ENCODE measurements around the gene ARSB.

The ARSB gene

GRCh38 chr5:78887384-78888118 is 97.6 kb downstream of the ARSB start:
- Histone ChIP-seq H3F3A (ENCODE audit: insufficient read depth, low read length) (no peaks in the 10 kb centered on the region), H3K4me1 (ENCODE audit: insufficient read depth, low read length, severe bottlenecking) (peaks cover 28% of the 10 kb centered on the region), H4K20me1 (ENCODE audit: insufficient read depth, low read length) (no peaks in the 10 kb centered on the region), H3K9me2 (ENCODE audit: low read depth, low read length) (no peaks in the 10 kb centered on the region), H3K27me3 (ENCODE audit: insufficient read depth, low read length) (no peaks in the 10 kb centered on the region), H3K27ac (ENCODE audit: low read depth, low read length, poor library complexity, severe bottlenecking) (peak overlapping the region; percentile 77), H3K4me3 (ENCODE audit: low read depth, low read length, poor library complexity, severe bottlenecking) (no peak overlapping the region), H3K79me2 (ENCODE audit: insufficient read depth, low read length) (no peaks in the 10 kb centered on the region), H3K9me3 (ENCODE audit: low read length) (no peaks in the 10 kb centered on the region), H3K36me3 (ENCODE audit: insufficient read depth, low read length) (no peaks in the 10 kb centered on the region), H3K4me2 (ENCODE audit: low read length) (peak overlapping the region; percentile 36), H2AFZ (ENCODE audit: low read length) (no peak overlapping the region), H3K9ac (ENCODE audit: low read length) (peak overlapping the region; percentile 14; the same call in 1 of the 2 replicates)
- TF ChIP-seq CTCF (IDR thresholded peaks at IDR 0.05; ENCODE audit: low read length) (peak; percentile 54; the same call in 1 of the 2 replicates), EZH2 (IDR thresholded peaks at IDR 0.05; ENCODE audit: borderline replicate concordance, low read length) (no peak)

DNA sequence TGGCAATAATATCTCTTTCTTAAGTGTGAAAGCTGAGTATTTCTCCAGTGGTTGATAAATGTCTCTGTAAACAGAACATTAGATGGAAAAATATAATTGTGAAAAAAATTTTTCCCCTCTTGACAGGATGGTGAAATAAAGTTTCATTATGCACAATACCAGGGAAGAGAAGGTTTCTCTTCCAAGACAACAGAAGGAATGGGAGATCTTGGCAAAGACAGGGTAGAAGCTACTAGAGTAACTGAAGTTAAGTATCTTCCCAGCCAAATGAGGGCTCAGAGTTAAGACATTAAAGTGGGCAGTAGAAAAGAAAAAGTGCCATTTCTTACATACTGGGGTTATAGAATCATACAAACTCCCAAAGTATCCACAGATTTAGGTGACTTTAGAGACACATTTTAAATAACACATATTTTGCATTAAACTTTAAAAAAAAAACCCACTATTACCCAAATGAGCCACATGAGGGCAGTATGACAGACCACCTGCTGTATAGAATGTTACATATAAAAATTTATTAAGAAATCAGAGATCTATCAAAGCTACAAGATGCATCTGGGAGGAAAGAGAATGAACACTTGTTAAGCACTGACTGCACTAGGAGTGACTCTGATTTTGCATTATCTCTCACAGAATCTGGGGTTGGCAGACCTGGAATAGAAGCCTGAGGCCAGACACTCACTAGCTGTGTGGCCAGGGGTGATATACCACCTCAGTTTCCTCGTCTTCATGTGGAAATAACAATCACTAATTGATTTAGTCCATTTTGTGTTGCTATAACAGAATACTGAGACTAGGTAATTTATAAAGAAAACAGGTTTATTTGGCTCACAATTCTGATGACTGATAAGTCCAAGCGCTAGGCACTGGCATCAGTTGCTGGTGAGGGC is 98.5 kb downstream of the ARSB start:
- H3K4me1 ChIP-seq (ENCODE audit: insufficient read depth, low read length, severe bottlenecking): peaks cover 28% of the 10 kb centered on the region
- H3K27me3 ChIP-seq (ENCODE audit: insufficient read depth, low read length): no peaks in the 10 kb centered on the region
- H4K20me1 ChIP-seq (ENCODE audit: insufficient read depth, low read length): no peaks in the 10 kb centered on the region
- H2AFZ ChIP-seq (ENCODE audit: low read length): no peak overlapping the region
- H3K27ac ChIP-seq (ENCODE audit: low read depth, low read length, poor library complexity, severe bottlenecking): peak overlapping the region; percentile 77
- H3K9me3 ChIP-seq (ENCODE audit: low read length): no peaks in the 10 kb centered on the region
- no peaks in the 10 kb centered on the region for H3F3A ChIP-seq (ENCODE audit: insufficient read depth, low read length)
- TF ChIP-seq CTCF (IDR thresholded peaks at IDR 0.05; ENCODE audit: low read length) (peak; percentile 66; the same call in 1 of the 2 replicates), EZH2 (IDR thresholded peaks at IDR 0.05; ENCODE audit: borderline replicate concordance, low read length) (no peak)
- no peaks in the 10 kb centered on the region for H3K9me2 ChIP-seq (ENCODE audit: low read depth, low read length)
- no peak overlapping the region for H3K9ac ChIP-seq (ENCODE audit: low read length)
- H3K4me2 ChIP-seq (ENCODE audit: low read length): no peak overlapping the region
- H3K4me3 ChIP-seq (ENCODE audit: low read depth, low read length, poor library complexity, severe bottlenecking): no peak overlapping the region
- no peaks in the 10 kb centered on the region for H3K36me3 ChIP-seq (ENCODE audit: insufficient read depth, low read length)
- H3K79me2 ChIP-seq (ENCODE audit: insufficient read depth, low read length): no peaks in the 10 kb centered on the region

DNA sequence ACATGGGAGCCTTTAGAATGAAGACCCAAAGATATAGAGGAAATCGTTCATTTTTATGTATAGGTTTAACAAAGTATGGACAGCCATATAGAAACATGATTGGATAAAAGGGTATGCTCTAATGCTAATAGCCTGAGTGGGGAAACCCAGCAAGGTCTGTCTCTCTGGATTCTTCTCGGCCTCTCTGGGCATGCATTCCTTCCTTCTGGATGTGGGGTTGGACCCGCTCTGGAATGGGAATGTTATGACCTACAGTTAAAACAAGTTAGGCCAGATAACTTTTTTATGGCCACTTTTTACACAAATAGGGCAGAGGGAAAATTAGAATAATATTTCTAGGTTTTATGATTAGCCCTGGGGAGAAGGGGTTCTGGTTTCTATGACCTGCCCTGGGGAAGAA is 103.2 kb downstream of the ARSB start:
- H3K9me3 ChIP-seq (ENCODE audit: low read length): no peaks in the 10 kb centered on the region
- H4K20me1 ChIP-seq (ENCODE audit: insufficient read depth, low read length): no peaks in the 10 kb centered on the region
- H3F3A ChIP-seq (ENCODE audit: insufficient read depth, low read length): no peaks in the 10 kb centered on the region; the same call in 1 of the 2 replicates
- H3K36me3 ChIP-seq (ENCODE audit: insufficient read depth, low read length): no peaks in the 10 kb centered on the region
- no peak overlapping the region for H3K4me2 ChIP-seq (ENCODE audit: low read length)
- no peaks in the 10 kb centered on the region for H3K79me2 ChIP-seq (ENCODE audit: insufficient read depth, low read length)
- no peak for TF ChIP-seq EZH2 (IDR thresholded peaks at IDR 0.05; ENCODE audit: borderline replicate concordance, low read length)
- no peak for TF ChIP-seq CTCF (IDR thresholded peaks at IDR 0.05; ENCODE audit: low read length)
- peaks cover 2% of the 10 kb centered on the region for H3K4me1 ChIP-seq (ENCODE audit: insufficient read depth, low read length, severe bottlenecking)
- no peak overlapping the region for H2AFZ ChIP-seq (ENCODE audit: low read length)
- H3K27me3 ChIP-seq (ENCODE audit: insufficient read depth, low read length): no peaks in the 10 kb centered on the region
- H3K9ac ChIP-seq (ENCODE audit: low read length): no peak overlapping the region
- H3K9me2 ChIP-seq (ENCODE audit: low read depth, low read length): no peaks in the 10 kb centered on the region
- H3K27ac ChIP-seq (ENCODE audit: low read depth, low read length, poor library complexity, severe bottlenecking): no peak overlapping the region
- no peak overlapping the region for H3K4me3 ChIP-seq (ENCODE audit: low read depth, low read length, poor library complexity, severe bottlenecking)

Data from OCI-LY1 (cell line).